ENCODE data around the gene ASB4.

ASB4 gene

DNA sequence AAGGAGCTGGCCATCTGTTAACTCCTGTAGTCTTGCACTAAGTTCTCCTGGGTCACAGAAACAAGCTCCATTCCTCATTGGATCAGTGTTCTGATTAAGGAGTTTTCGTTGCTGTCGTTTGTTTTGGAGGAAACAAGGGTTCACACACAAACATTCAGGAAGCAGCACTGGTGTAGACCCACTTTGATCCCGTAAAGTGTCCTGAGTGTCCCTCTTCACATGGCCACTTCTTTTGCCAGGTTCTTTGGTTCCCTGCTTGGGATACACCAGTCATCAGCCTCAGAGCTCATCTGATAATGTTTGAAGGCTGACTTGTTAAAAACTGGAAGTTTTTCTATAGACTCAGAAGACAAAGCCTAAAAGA, 99.7 kb downstream of the ASB4 start:
- Mint-ChIP-seq H3K27ac (no peak overlapping the region), H3K27me3 (ENCODE audit: low read depth) (no peaks in the 10 kb centered on the region), H3K9me3 (no peaks in the 10 kb centered on the region), H3K36me3 (ENCODE audit: low read depth) (peaks cover 28% of the 10 kb centered on the region), H3K4me3 (no peak overlapping the region), H3K4me1 (no peaks in the 10 kb centered on the region)
- TF ChIP-seq CTCF (IDR thresholded peaks at IDR 0.05; ENCODE audit: unreplicated experiment in 3 of 3): no peak

GRCh38 chr7:95586951-95587301, 101.2 kb downstream of the ASB4 start:
- Mint-ChIP-seq H3K27me3 (ENCODE audit: low read depth) (no peaks in the 10 kb centered on the region), H3K36me3 (ENCODE audit: low read depth) (peaks cover 37% of the 10 kb centered on the region), H3K4me3 (no peak overlapping the region), H3K4me1 (no peaks in the 10 kb centered on the region), H3K9me3 (no peaks in the 10 kb centered on the region), H3K27ac (no peak overlapping the region)
- no peak for TF ChIP-seq CTCF (IDR thresholded peaks at IDR 0.05; ENCODE audit: unreplicated experiment in 3 of 3)

- Mint-ChIP-seq H3K4me1 (no peaks in the 10 kb centered on the region), H3K27ac (no peak overlapping the region), H3K4me3 (no peak overlapping the region), H3K27me3 (ENCODE audit: low read depth) (no peaks in the 10 kb centered on the region), H3K9me3 (no peaks in the 10 kb centered on the region), H3K36me3 (ENCODE audit: low read depth) (peaks cover 41% of the 10 kb centered on the region)
- no peak for TF ChIP-seq CTCF (IDR thresholded peaks at IDR 0.05; ENCODE audit: unreplicated experiment in 3 of 3)
These were observed 103.3 kb downstream of the ASB4 start for GRCh38 chr7:95589031-95589430.

- no peak for TF ChIP-seq CTCF (IDR thresholded peaks at IDR 0.05; ENCODE audit: unreplicated experiment in 3 of 3)
- no peaks in the 10 kb centered on the region for H3K27me3 Mint-ChIP-seq (ENCODE audit: low read depth)
- no peak overlapping the region for H3K27ac Mint-ChIP-seq
- H3K36me3 Mint-ChIP-seq (ENCODE audit: low read depth): peaks cover 36% of the 10 kb centered on the region
- H3K4me3 Mint-ChIP-seq: no peak overlapping the region
- H3K9me3 Mint-ChIP-seq: no peaks in the 10 kb centered on the region
- H3K4me1 Mint-ChIP-seq: no peaks in the 10 kb centered on the region
These were observed 104.0 kb downstream of the ASB4 start for GRCh38 chr7:95589766-95590165.
